HG02759 (cell line): ENCODE data around the gene SBSN.

ENCODE experiments used
- ATAC-seq: cut with Tn5 transposase; IDR thresholded peaks from one replicate; pipeline ENCODE4 v1.9.1; 2021; ENCODE audit warnings: mild to moderate bottlenecking, moderate library complexity; ENCODE audit not compliant: unreplicated experiment

Gene SBSN

GRCh38 chr19:35528218-35529038 lies at the start of gene SBSN:
Gene SBSN (minus strand): TSS chr19:35528311. CDS start chr19:35528281, 30 bp downstream.
- no peak for ATAC-seq

- no peak for ATAC-seq
These were observed 43.4 kb upstream of the SBSN start for GRCh38 chr19:35571406-35571965.

GRCh38 chr19:35569281-35569781 lies 41.2 kb upstream of the SBSN start:
- ATAC-seq, result no peak

- ATAC-seq, result no peak
These were observed 38.6 kb upstream of the SBSN start for GRCh38 chr19:35566738-35567137.

- no peak for ATAC-seq
These were observed 37.1 kb upstream of the SBSN start for GRCh38 chr19:35565016-35565856.

GRCh38 chr19:35563207-35563829 lies 35.2 kb upstream of the SBSN start, which contains the start of gene ATP4A:
Gene ATP4A (minus strand): TSS chr19:35563658. CDS start chr19:35563629, 29 bp downstream.
- no peak for ATAC-seq

GRCh38 chr19:35562776-35563175 lies 34.7 kb upstream of the SBSN start:
- ATAC-seq, result no peak

GRCh38 chr19:35562336-35562735 lies 34.2 kb upstream of the SBSN start:
- ATAC-seq, result no peak

GRCh38 chr19:35561436-35561835 lies 33.3 kb upstream of the SBSN start:
- no peak for ATAC-seq

- ATAC-seq, result no peak
These were observed 32.6 kb upstream of the SBSN start for GRCh38 chr19:35560677-35561076.

- ATAC-seq, result no peak
These were observed 32.2 kb upstream of the SBSN start for GRCh38 chr19:35560271-35560670.

- ATAC-seq, result no peak
These were observed 31.7 kb upstream of the SBSN start for GRCh38 chr19:35559781-35560180.

GRCh38 chr19:35559281-35559659 lies 31.2 kb upstream of the SBSN start:
- peak; percentile 72 for ATAC-seq

GRCh38 chr19:35558400-35559280 lies 30.5 kb upstream of the SBSN start:
- ATAC-seq, result no peak

- ATAC-seq, result no peak
These were observed 29.7 kb upstream of the SBSN start for GRCh38 chr19:35557539-35558399.

GRCh38 chr19:35556846-35557538 lies 28.9 kb upstream of the SBSN start:
- no peak for ATAC-seq

- ATAC-seq, result no peak
These were observed 28.0 kb upstream of the SBSN start for GRCh38 chr19:35556025-35556590.
